ENCODE results near the gene PAX7. TPM values are rescaled to one million over a fixed set of nuclear protein-coding genes. Genes with fewer than 3 reads are reported as not detected.
A peak's percentile ranks its signal among the peaks of the same experiment; 100 is the strongest.

Gene PAX7
- total RNA-seq, 1 experiment from 2014 or later = 0.15 TPM

DNA sequence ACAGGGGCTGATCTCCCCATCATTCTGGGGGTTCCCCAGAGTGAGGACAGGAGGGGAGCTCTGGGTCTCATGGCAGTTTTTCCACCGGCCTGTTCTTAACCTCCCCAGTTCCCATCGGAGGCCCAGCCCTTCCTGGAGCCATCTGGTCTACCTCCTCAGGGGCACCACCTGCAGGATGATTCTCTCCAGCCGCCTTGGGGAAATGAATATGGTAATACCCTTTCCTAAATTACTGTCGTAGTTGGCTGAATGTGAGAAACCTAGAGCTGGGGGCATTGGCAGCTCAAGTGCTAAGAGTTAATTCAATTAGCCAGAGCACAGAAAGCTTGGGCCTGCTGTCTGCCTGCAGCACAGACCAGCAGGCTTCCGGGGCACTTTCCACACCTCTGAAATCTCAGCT, 163.9 kb downstream of the PAX7 start:
- no peak overlapping the region for H2BK20ac ChIP-seq (ENCODE audit: low read depth, low read length, poor library complexity, severe bottlenecking)
- H3K23me2 ChIP-seq (ENCODE audit: insufficient read length, low read depth, low read length, poor library complexity, severe bottlenecking) = no peaks in the 10 kb centered on the region
- no CpG with 5 or more reads among the region's 5 CpGs for WGBS (ENCODE audit: extremely low coverage, insufficient read length, low lambda C conversion rate)
- H2AK5ac ChIP-seq (ENCODE audit: insufficient read length, low read length) = no peak overlapping the region
- H2BK15ac ChIP-seq (ENCODE audit: low read depth, low read length) = no peak overlapping the region
- H3K27me3 Mint-ChIP-seq (ENCODE audit: low read depth) = peaks cover 38% of the 10 kb centered on the region
- H3K4me1 ChIP-seq (ENCODE audit: insufficient read depth, low read length) = no peaks in the 10 kb centered on the region; the same call in 1 of the 2 replicates
- no peak overlapping the region for H3K27ac ChIP-seq (ENCODE audit: insufficient read length, low read depth, low read length)
- no peak overlapping the region for H3K4ac ChIP-seq (ENCODE audit: low read depth, low read length)
- no peak overlapping the region for H3K18ac ChIP-seq (ENCODE audit: insufficient read length, low read depth, low read length)
- H3K27me3 ChIP-seq (ENCODE audit: insufficient read depth, low read length) = no peaks in the 10 kb centered on the region
- no peak overlapping the region for H2AFZ ChIP-seq (ENCODE audit: low read length)
- no peak overlapping the region for H3K56ac ChIP-seq (ENCODE audit: insufficient read length, low read depth, low read length)
- H3K9me3 ChIP-seq (ENCODE audit: control insufficient read depth, low read depth, low read length) = no peaks in the 10 kb centered on the region
- no peak overlapping the region for H2BK12ac ChIP-seq (ENCODE audit: insufficient read length, low read depth, low read length)
- H2BK120ac ChIP-seq (ENCODE audit: low read depth, low read length, poor library complexity, severe bottlenecking) = no peak overlapping the region
- no peak overlapping the region for H3K14ac ChIP-seq (ENCODE audit: insufficient read depth, low read length)
- no peak overlapping the region for H3K9ac ChIP-seq (ENCODE audit: extremely low read depth, insufficient read length, low read length)
- no peaks in the 10 kb centered on the region for H3K79me2 ChIP-seq (ENCODE audit: insufficient read depth, low read length)
- H4K5ac ChIP-seq (ENCODE audit: insufficient read length, low read depth, low read length) = no peak overlapping the region
- no peak overlapping the region for H3K4me3 Mint-ChIP-seq
- TF ChIP-seq, protein P1, sequence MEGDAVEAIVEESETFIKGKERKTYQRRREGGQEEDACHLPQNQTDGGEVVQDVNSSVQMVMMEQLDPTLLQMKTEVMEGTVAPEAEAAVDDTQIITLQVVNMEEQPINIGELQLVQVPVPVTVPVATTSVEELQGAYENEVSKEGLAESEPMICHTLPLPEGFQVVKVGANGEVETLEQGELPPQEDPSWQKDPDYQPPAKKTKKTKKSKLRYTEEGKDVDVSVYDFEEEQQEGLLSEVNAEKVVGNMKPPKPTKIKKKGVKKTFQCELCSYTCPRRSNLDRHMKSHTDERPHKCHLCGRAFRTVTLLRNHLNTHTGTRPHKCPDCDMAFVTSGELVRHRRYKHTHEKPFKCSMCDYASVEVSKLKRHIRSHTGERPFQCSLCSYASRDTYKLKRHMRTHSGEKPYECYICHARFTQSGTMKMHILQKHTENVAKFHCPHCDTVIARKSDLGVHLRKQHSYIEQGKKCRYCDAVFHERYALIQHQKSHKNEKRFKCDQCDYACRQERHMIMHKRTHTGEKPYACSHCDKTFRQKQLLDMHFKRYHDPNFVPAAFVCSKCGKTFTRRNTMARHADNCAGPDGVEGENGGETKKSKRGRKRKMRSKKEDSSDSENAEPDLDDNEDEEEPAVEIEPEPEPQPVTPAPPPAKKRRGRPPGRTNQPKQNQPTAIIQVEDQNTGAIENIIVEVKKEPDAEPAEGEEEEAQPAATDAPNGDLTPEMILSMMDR (conservative IDR thresholded peaks at IDR 0.05) = peak; percentile 69
- H3K4me1 Mint-ChIP-seq = peaks cover 20 to 35% of the 10 kb centered on the region in 2 experiments
- H3K36me3 Mint-ChIP-seq (ENCODE audit: insufficient read depth in 1 of 3, low read depth in 3 of 3) = no peaks in the 10 kb centered on the region
- H3T11ph ChIP-seq (ENCODE audit: low read length) = no peak overlapping the region
- peak; percentile 81 for DNase-seq
- no peak overlapping the region for H2BK5ac ChIP-seq (ENCODE audit: insufficient read length, low read length)
- H3K27ac Mint-ChIP-seq = peak overlapping the region in 1 of 3 experiments; percentile 22; a peak in 1 of 7 replicates
- H3K79me1 ChIP-seq (ENCODE audit: insufficient read depth, low read depth, low read length, poor library complexity, severe bottlenecking) = no peaks in the 10 kb centered on the region
- no peak overlapping the region for H3K4me2 ChIP-seq (ENCODE audit: insufficient read depth, insufficient read length, low read length)
- no peaks in the 10 kb centered on the region for H4K20me1 ChIP-seq (ENCODE audit: control insufficient read depth, insufficient read depth, insufficient read length)
- no peaks in the 10 kb centered on the region; a peak in 1 of 5 replicates for H3K9me3 Mint-ChIP-seq
- no peak overlapping the region for H3K23ac ChIP-seq (ENCODE audit: insufficient read length, low read depth, low read length)
- H4K91ac ChIP-seq (ENCODE audit: insufficient read length, low read depth, low read length) = no peak overlapping the region
- H4K8ac ChIP-seq (replicated peaks; ENCODE audit: insufficient read length, low read depth, low read length) = no peak overlapping the region

Measured in H9 (cell line).